Heart left ventricle (tissue), 13 donors: ENCODE results near the gene MAML1.

Experiments used
- CTCF ChIP-seq, 12 donors: fragments of 200-600 bp; sonication (generic) in 4 of 12; IDR thresholded peaks; one replicate each; pipeline versions ENCODE4 v1.5.0 to v1.8.0; 2018 to 2022; ENCODE audit warnings: antibody characterized with exemption in 12 of 12, mild to moderate bottlenecking in 5 of 12
- POLR2A ChIP-seq, 2 donors: fragments of 450-650 bp; IDR thresholded peaks; one replicate each; pipeline ENCODE4 v1.6.1; 2017; ENCODE audit warnings: antibody characterized with exemption in 2 of 2, mild to moderate bottlenecking in 2 of 2, moderate library complexity in 2 of 2
- donor health status: ischemic (EF 13 %, LVEDD 7.1; RV severe dilation, severe dysfunction).
- donor health status: DM: no; HTN: yes; CAD: no.
- donor health status: DM: no; HTN: no; CAD: no.
- donor health status: ischemic (EF 25% LVEDD 6.9; RV normal size, moderate dysfunction).
- donor health status: ischemic (EF 25% LVEDD 5.7; RV mildly dilated, moderate dysfunction).
- donor health status: ischemic (EF 35%, LVEDD 5.7; RV mildly dilated, moderate dysfunction).
- donor health status: nonischemic (EF 11% LVEDD 7.7; RV severe dilation, severe dysfunction).
- donor health status: DM: yes; HTN: yes; CAD: no.
- donor health status: PGD.
- donor health status: ischemic (EF 29% LVEDD 5.4; RV normal size, mild dysfunction).
- donor health status: nonischemic (EF 23%, LVEDD 6.1; RV moderate dilation, normal function).

GRCh38 chr5:179792612-179793467 is 60.2 kb downstream of the MAML1 start:
- no peak for TF ChIP-seq CTCF (IDR thresholded peaks at IDR 0.05)
- TF ChIP-seq POLR2A (IDR thresholded peaks at IDR 0.05): no peak
